Limb (tissue), 2 donors: Measurements from ENCODE around the gene EFCAB6.

ENCODE experiments used
- DNase-seq, 2 donors: peaks; one replicate each; pipeline ENCODE4 v3.0.0-alpha.2; 2016; ENCODE audit errors: extremely low spot score in 2 of 2

Gene EFCAB6

GRCh38 chr22:43485502-43486089, 326.5 kb downstream of the EFCAB6 start:
- no peak for DNase-seq

- DNase-seq = no peak
These were observed 327.9 kb downstream of the EFCAB6 start for GRCh38 chr22:43484227-43484626.

- no peak for DNase-seq
These were observed 328.4 kb downstream of the EFCAB6 start for GRCh38 chr22:43483669-43484068.

DNA sequence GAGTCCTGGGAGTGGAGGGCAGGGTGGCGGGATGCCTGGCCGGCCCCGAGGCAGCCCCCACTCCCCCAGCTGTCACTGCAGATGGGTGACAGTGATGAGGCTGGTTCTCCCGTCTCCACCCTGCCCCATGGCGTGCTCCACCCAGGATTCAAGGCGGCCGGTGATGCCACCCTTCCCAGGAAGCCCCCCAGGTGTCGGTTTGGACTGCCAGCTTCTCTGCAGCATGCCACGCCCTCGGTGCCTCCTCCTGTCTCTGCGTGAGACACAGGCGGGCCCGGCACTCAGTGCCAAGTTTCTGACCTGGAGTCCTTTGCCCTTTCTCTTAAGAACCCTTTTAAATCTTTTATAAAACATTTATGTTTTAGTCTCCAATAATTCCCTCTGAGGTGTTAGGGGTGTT, 328.8 kb downstream of the EFCAB6 start:
- no peak for DNase-seq

GRCh38 chr22:43482318-43482625, 329.8 kb downstream of the EFCAB6 start:
- DNase-seq = no peak

- DNase-seq = peak in 1 of 2 donors; percentile 34
These were observed 330.4 kb downstream of the EFCAB6 start for GRCh38 chr22:43481568-43482317.

GRCh38 chr22:43479962-43480361, 332.1 kb downstream of the EFCAB6 start:
- DNase-seq = no peak

- DNase-seq = no peak
These were observed 332.7 kb downstream of the EFCAB6 start for GRCh38 chr22:43479301-43479950.
